A549 (cell line): ENCODE results near the gene GSTM1.

Experiments
- EP300 ChIP-seq, 2 experiments: fragments of >200 bp; sonication (Bioruptor Twin); formaldehyde crosslinking; IDR thresholded peaks; 2 replicates in 1 of 2; 3 replicates in 1 of 2; pipeline ENCODE4 v1.6.1; 2016 to 2017
- POLR2A ChIP-seq: IDR thresholded peaks from 2 replicates; pipeline ENCODE4 v1.6.1; 2012; ENCODE audit warnings: mild to moderate bottlenecking, low read length
- TF ChIP-seq, protein P1 (sequence below): fragments of >200 bp; sonication (Bioruptor Twin); formaldehyde crosslinking; IDR thresholded peaks from 3 replicates; pipeline ENCODE4 v1.5.1; 2016

DNA sequence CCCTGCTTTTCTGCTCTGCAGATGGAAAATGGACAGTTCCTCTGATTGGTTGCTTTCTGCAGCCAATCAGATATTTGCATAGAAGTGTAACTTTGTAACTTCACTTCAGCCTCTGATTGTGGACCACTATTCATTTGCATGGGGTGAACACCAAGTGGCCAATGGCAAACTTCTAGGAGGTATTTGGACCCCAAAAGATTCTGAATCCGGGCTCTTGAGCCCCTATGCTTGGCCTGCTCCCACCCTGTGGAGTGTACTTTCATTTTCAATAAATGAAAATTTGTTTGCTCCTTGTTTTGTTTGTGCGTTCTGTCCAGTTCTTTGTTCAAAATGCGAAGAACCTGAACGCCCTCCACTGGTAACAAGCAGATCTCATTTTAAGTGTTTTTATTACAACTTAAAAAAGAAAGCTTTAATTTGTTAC lies 38.1 kb upstream of the GSTM1 start:
- TF ChIP-seq, protein P1, sequence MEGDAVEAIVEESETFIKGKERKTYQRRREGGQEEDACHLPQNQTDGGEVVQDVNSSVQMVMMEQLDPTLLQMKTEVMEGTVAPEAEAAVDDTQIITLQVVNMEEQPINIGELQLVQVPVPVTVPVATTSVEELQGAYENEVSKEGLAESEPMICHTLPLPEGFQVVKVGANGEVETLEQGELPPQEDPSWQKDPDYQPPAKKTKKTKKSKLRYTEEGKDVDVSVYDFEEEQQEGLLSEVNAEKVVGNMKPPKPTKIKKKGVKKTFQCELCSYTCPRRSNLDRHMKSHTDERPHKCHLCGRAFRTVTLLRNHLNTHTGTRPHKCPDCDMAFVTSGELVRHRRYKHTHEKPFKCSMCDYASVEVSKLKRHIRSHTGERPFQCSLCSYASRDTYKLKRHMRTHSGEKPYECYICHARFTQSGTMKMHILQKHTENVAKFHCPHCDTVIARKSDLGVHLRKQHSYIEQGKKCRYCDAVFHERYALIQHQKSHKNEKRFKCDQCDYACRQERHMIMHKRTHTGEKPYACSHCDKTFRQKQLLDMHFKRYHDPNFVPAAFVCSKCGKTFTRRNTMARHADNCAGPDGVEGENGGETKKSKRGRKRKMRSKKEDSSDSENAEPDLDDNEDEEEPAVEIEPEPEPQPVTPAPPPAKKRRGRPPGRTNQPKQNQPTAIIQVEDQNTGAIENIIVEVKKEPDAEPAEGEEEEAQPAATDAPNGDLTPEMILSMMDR, result peak; percentile 55
- no peak for TF ChIP-seq POLR2A
- TF ChIP-seq EP300 (IDR thresholded peaks at IDR 0.05), result no peak
